PC-3 (cell line): ENCODE results near the gene TIAM1. TPM values are rescaled to one million over a fixed set of nuclear protein-coding genes. Genes with fewer than 3 reads are reported as not detected.

Experiments used
- ATAC-seq: fragments of 200-7000 bp; cut with Tn5 transposase; 2 replicates; pipeline ENCODE4 v1.9.1; 2020; ENCODE audit warnings: mild to moderate bottlenecking, moderate library complexity
- BruUV-seq: library from RNA; stranded (reverse); fragments of 400-500 nt; replicated peaks from 2 replicates; lab custom pipeline; 2021; lab: Mats Ljungman, UMichigan
- CTCF ChIA-PET: fragments of 300-600 bp; sonication (Branson Sonifier 250); formaldehyde crosslinking; loops from one replicate; lab custom pipeline; 2022; ENCODE audit warnings: antibody characterized with exemption; lab: Charles Lee
- POLR2A ChIA-PET: fragments of 300-600 bp; sonication (Branson Sonifier 250); formaldehyde crosslinking; loops from one replicate; lab custom pipeline; 2022; ENCODE audit warnings: antibody characterized with exemption; ENCODE audit not compliant: unreplicated experiment; lab: Charles Lee
- DNase-seq: peaks from one replicate; pipeline ENCODE4 v3.0.0-alpha.2; 2015
- H2AFZ ChIP-seq: fragments of 300-600 bp; sonication (generic); 2 replicates; pipeline ENCODE4 v1.6.0; 2016; ENCODE audit warnings: antibody characterized with exemption, low read length
- H3F3A ChIP-seq: fragments of 300-600 bp; sonication (generic); one replicate; pipeline ENCODE4 v1.6.0; 2017; ENCODE audit warnings: antibody characterized with exemption, low read length, control low read depth, mild to moderate bottlenecking; ENCODE audit not compliant: unreplicated experiment
- H3K27ac ChIP-seq: fragments of 300-600 bp; sonication (generic); 2 replicates; pipeline ENCODE4 v1.5.1; 2016; ENCODE audit warnings: mild to moderate bottlenecking, low read length
- H3K27me3 ChIP-seq: fragments of 300-600 bp; sonication (generic); 2 replicates; pipeline ENCODE4 v1.6.1; 2016; ENCODE audit warnings: low read length, mixed read lengths
- H3K36me3 ChIP-seq: fragments of 300-600 bp; sonication (generic); 2 replicates; pipeline ENCODE4 v1.6.1; 2016; ENCODE audit warnings: low read depth, mixed run types, low read length, mixed read lengths
- H3K4me1 ChIP-seq: fragments of 300-600 bp; sonication (generic); 2 replicates; pipeline ENCODE4 v1.5.1; 2016; ENCODE audit warnings: low read length; ENCODE audit not compliant: insufficient read depth
- H3K4me2 ChIP-seq: fragments of 300-600 bp; sonication (generic); 2 replicates; pipeline ENCODE4 v1.6.0; 2016; ENCODE audit warnings: low read length
- H3K4me3 ChIP-seq: fragments of 300-600 bp; sonication (generic); 2 replicates; pipeline ENCODE4 v1.5.1; 2016; ENCODE audit warnings: mild to moderate bottlenecking, low read length, mixed read lengths
- H3K79me2 ChIP-seq: fragments of 300-600 bp; sonication (generic); 2 replicates; pipeline ENCODE4 v1.6.1; 2017; ENCODE audit warnings: low read length, mixed read lengths
- H3K9ac ChIP-seq: fragments of 300-600 bp; sonication (generic); 2 replicates; pipeline ENCODE4 v1.6.0; 2016; ENCODE audit warnings: mild to moderate bottlenecking, low read length
- H3K9me2 ChIP-seq: fragments of 300-600 bp; sonication (generic); replicated peaks from 2 replicates; pipeline ENCODE4 v1.6.1; 2016; ENCODE audit warnings: mixed run types, low read length, mixed read lengths
- H3K9me3 ChIP-seq: fragments of 300-600 bp; sonication (generic); 2 replicates; pipeline ENCODE4 v1.6.1; 2016; ENCODE audit warnings: low read length, mixed read lengths
- H4K20me1 ChIP-seq: fragments of 300-600 bp; sonication (generic); 2 replicates; pipeline ENCODE4 v1.6.1; 2016; ENCODE audit warnings: low read length, mixed read lengths
- EZH2 ChIP-seq: fragments of 300-600 bp; sonication (generic); IDR thresholded peaks from one replicate; pipeline ENCODE4 v1.6.1; 2017; ENCODE audit warnings: antibody characterized with exemption, mild to moderate bottlenecking, low read length; ENCODE audit not compliant: unreplicated experiment
- EZH2phosphoT487 ChIP-seq: fragments of 300-600 bp; sonication (generic); IDR thresholded peaks from 2 replicates; pipeline ENCODE4 v1.6.1; 2018; ENCODE audit warnings: mild to moderate bottlenecking, antibody characterized with exemption, low read length, borderline replicate concordance
- intact Hi-C: fragments of 100-400 bp; cut with micrococcal nuclease; formaldehyde crosslinking; loops from 2 replicates; pipeline ENCODE4 v1.9.0; 2023
- total RNA-seq: library from RNA; depleted of rRNA; stranded (reverse); fragments of >200 nt; gene quantifications from 2 replicates; pipeline ENCODE4 v1.2.3, GENCODE V29; 2014
- TF ChIP-seq, protein P1 (sequence below): fragments of 300-600 bp; sonication (generic); conservative IDR thresholded peaks from 2 replicates; pipeline ENCODE4 v1.5.1; 2017; ENCODE audit warnings: antibody characterized with exemption, low read depth, mild to moderate bottlenecking, low read length

The TIAM1 gene
- total RNA-seq, 1 experiment from 2014 or later: 19.1 TPM

DNA sequence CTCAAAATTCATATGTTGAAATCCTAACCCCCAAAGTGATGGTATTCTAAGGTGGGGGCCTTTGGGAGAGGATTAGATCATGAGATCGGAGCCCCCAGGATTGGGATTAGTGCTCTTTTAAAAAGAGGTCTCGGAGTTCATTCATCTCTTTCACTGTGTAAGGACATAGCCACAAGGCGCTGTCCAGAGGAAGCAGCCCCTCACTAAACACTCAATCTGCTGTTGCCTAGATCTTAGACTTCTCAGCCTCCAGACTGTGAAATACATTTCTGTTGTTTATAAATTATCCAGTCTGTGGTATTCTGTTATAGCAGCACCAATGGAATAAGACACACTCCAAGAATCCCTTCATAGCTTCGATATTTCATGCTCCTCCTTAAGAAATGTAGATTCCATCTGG lies 12.4 kb upstream of the TIAM1 start:
- no peak overlapping the region for H3K9ac ChIP-seq
- ATAC-seq (no peak), DNase-seq (no peak)
- H3K9me3 ChIP-seq: no peaks in the 10 kb centered on the region
- peaks cover 48% of the 10 kb centered on the region for H3K4me1 ChIP-seq
- no peaks in the 10 kb centered on the region for H3K36me3 ChIP-seq
- no peaks in the 10 kb centered on the region for H3K9me2 ChIP-seq
- no peak overlapping the region for H3K4me3 ChIP-seq
- no peaks in the 10 kb centered on the region for H4K20me1 ChIP-seq
- H3K4me2 ChIP-seq: no peak overlapping the region
- H3K27me3 ChIP-seq: no peaks in the 10 kb centered on the region
- intact Hi-C loops: loop anchor here (10.0 kb wide), 1 partner anchor 118 kb away; no protein-coding TSS in a partner anchor
- no peak overlapping the region for H2AFZ ChIP-seq
- H3F3A ChIP-seq: peaks cover 14% of the 10 kb centered on the region
- no peak for TF ChIP-seq EZH2
- TF ChIP-seq, protein P1, sequence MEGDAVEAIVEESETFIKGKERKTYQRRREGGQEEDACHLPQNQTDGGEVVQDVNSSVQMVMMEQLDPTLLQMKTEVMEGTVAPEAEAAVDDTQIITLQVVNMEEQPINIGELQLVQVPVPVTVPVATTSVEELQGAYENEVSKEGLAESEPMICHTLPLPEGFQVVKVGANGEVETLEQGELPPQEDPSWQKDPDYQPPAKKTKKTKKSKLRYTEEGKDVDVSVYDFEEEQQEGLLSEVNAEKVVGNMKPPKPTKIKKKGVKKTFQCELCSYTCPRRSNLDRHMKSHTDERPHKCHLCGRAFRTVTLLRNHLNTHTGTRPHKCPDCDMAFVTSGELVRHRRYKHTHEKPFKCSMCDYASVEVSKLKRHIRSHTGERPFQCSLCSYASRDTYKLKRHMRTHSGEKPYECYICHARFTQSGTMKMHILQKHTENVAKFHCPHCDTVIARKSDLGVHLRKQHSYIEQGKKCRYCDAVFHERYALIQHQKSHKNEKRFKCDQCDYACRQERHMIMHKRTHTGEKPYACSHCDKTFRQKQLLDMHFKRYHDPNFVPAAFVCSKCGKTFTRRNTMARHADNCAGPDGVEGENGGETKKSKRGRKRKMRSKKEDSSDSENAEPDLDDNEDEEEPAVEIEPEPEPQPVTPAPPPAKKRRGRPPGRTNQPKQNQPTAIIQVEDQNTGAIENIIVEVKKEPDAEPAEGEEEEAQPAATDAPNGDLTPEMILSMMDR: no peak
- no peak for TF ChIP-seq EZH2phosphoT487
- CTCF ChIA-PET: no interaction called here
- no peaks in the 10 kb centered on the region for H3K79me2 ChIP-seq
- H3K27ac ChIP-seq: no peak overlapping the region
- BruUV-seq: no TSS peak
- POLR2A ChIA-PET: no interaction called here

DNA sequence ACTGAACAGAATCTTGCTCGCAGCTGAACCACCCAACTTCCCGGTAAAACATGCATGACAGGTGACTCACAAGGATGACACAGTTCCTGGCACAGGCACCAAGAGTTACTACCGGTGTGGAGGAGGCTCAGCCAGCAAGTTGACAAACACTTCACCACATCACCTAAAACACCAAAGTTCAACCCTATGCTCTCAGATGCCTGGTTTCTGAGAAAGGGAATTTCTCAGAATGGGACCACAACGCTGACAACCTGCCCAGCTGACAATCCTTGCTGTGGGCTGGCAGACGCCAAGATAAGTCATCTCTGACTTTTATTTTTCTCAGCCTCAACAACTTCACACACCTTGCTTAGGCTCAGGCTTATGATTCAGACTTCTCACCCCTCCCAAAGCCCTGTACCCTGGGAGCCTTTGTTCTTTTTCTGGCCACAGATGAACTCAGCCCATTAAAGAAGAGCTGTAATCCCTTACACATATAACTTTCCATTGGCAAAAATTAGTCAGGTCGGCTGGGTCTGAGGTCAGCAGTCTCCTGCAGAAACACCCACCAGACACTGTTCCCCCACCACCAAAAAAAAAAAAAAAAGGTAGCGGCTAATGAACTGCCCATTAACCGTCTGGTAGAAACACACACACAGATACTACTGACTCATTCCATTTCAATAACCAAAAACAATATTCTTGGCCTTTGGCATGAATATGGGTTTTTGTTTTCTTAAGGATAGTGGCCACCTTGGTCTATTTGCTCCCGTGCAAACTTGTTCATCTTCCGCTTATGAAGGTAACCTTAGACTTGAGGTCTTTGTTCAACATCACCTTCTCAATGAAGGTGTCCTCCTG lies 10.8 kb upstream of the TIAM1 start:
- peak overlapping the region; percentile 78 for H3K4me2 ChIP-seq
- H2AFZ ChIP-seq: no peak overlapping the region
- ChIA-PET POLR2A (interaction anchor here (0.5 to 1.7 kb wide), 5 partner anchors 12 to 228 kb away, joined by 3 to 18 read pairs (median 6); no protein-coding TSS in a partner anchor), CTCF (interaction anchor here (0.6 to 1.6 kb wide), 4 partner anchors 12 to 226 kb away, joined by 5 to 18 read pairs (median 8); no protein-coding TSS in a partner anchor)
- peaks cover 14% of the 10 kb centered on the region for H3F3A ChIP-seq
- H3K27ac ChIP-seq: peak overlapping the region; percentile 94
- no peaks in the 10 kb centered on the region for H4K20me1 ChIP-seq
- intact Hi-C loops: loop anchor here (1.0 to 10.0 kb wide), 6 partner anchors 11 to 249 kb away; no protein-coding TSS in a partner anchor
- peak overlapping the region; percentile 65 for H3K9ac ChIP-seq
- H3K9me3 ChIP-seq: no peaks in the 10 kb centered on the region
- H3K27me3 ChIP-seq: no peaks in the 10 kb centered on the region
- H3K4me3 ChIP-seq: no peak overlapping the region; the same call in 1 of the 2 replicates
- H3K4me1 ChIP-seq: peaks cover 49% of the 10 kb centered on the region
- BruUV-seq: TSS peak; percentile 78
- DNase-seq (peak; percentile 99), ATAC-seq (peak; percentile 75)
- no peaks in the 10 kb centered on the region for H3K9me2 ChIP-seq
- TF ChIP-seq EZH2 (no peak), EZH2phosphoT487 (0 out of 2 replicates have a peak, but pooled peaks have one; percentile 34)
- TF ChIP-seq, protein P1: no peak
- H3K79me2 ChIP-seq: no peaks in the 10 kb centered on the region
- H3K36me3 ChIP-seq: no peaks in the 10 kb centered on the region
